ENCODE results near the gene SIGLEC1. TPM values are rescaled to one million over a fixed set of nuclear protein-coding genes. Genes with fewer than 3 reads are reported as not detected.

Gene SIGLEC1
- total RNA-seq, 1 experiment from 2014 or later, result 0.17 TPM

GRCh38 chr20:3753501-3754275, 41.3 kb upstream of the SIGLEC1 start:
- H3K9ac ChIP-seq (ENCODE audit: low read length), result no peak overlapping the region
- TF ChIP-seq CBX3 (IDR thresholded peaks at IDR 0.05; ENCODE audit: low read depth) (no peak), TCF7L2 (IDR thresholded peaks at IDR 0.05; ENCODE audit: borderline replicate concordance, extremely low read depth, insufficient read depth, insufficient read length) (no peak), EGR1 (IDR thresholded peaks at IDR 0.05; ENCODE audit: low read depth) (no peak), ZBTB33 (IDR thresholded peaks at IDR 0.05; ENCODE audit: extremely low read depth, insufficient replicate concordance, low read length) (no peak), YY1 (IDR thresholded peaks at IDR 0.05; ENCODE audit: extremely low read depth, insufficient replicate concordance, low read depth, low read length) (no peak), RAD21 (IDR thresholded peaks at IDR 0.05; ENCODE audit: low read depth) (no peak), MAX (IDR thresholded peaks at IDR 0.05) (no peak), ZNF274 (IDR thresholded peaks at IDR 0.05; ENCODE audit: low read depth, low read length) (no peak), ELF1 (IDR thresholded peaks at IDR 0.05; ENCODE audit: borderline replicate concordance, low read depth) (no peak), SRF (IDR thresholded peaks at IDR 0.05; ENCODE audit: low read depth) (no peak), EZH2phosphoT487 (IDR thresholded peaks at IDR 0.05; ENCODE audit: borderline replicate concordance) (no peak), POLR2AphosphoS5 (IDR thresholded peaks at IDR 0.05; ENCODE audit: low read depth, low read length) (no peak), FOSL1 (IDR thresholded peaks at IDR 0.05; ENCODE audit: low read depth) (no peak), REST (IDR thresholded peaks at IDR 0.05; ENCODE audit: low read depth) (no peak)
- ATAC-seq (no peak), DNase-seq (ENCODE audit: low read depth, low spot score) (no peak)
- H3K9me3 ChIP-seq (ENCODE audit: control insufficient read depth in 1 of 2, insufficient read depth in 1 of 2, low read depth in 1 of 2, low read length in 2 of 2), result no peaks in the 10 kb centered on the region
- BruUV-seq (replicated peaks), result TSS peak; percentile 71
- H3K79me2 ChIP-seq (ENCODE audit: insufficient read depth, low read length), result peaks cover 2% of the 10 kb centered on the region; the same call in 1 of the 2 replicates
- ChIA-PET RAD21 (ENCODE audit: low non-redundant PET in 1 of 2, low total read pairs in 2 of 2, uncharacterized antibody in 2 of 2, unreplicated experiment in 2 of 2) (interaction anchor here in 1 of 2 experiments (0.9 to 1.7 kb wide), 2 partner anchors 65 to 101 kb away, joined by 3 read pairs; no protein-coding TSS in a partner anchor), CTCF (interaction anchor here (1.0 to 1.8 kb wide), 7 partner anchors 9 to 101 kb away, joined by 3 to 8 read pairs (median 4); partner anchors contain the start of genes CENPB and SPEF1), POLR2A (no interaction called here)
- intact Hi-C loops (cut with micrococcal nuclease), result no loop called here
- H2AFZ ChIP-seq (ENCODE audit: low read depth, low read length, poor library complexity, severe bottlenecking), result no peak overlapping the region
- H3K36me3 ChIP-seq (ENCODE audit: control insufficient read depth in 1 of 2, insufficient read depth in 2 of 2, low read length in 2 of 2), result peaks cover 6 to 33% of the 10 kb centered on the region in 2 experiments; a peak in 3 of 4 replicates
- H3K4me3 ChIP-seq (replicated peaks in 1 of 2; ENCODE audit: low read depth in 1 of 2, low read length in 2 of 2), result no peak overlapping the region
- no peak overlapping the region for H3K4me2 ChIP-seq (ENCODE audit: low read length)
- H3K27me3 ChIP-seq (ENCODE audit: insufficient read depth, low read length), result no peaks in the 10 kb centered on the region
- no peak overlapping the region for H3K27ac ChIP-seq (ENCODE audit: low read depth, low read length)
- no peaks in the 10 kb centered on the region for H4K20me1 ChIP-seq (ENCODE audit: insufficient read depth)
- no peaks in the 10 kb centered on the region for H3K9me2 ChIP-seq (ENCODE audit: insufficient read depth)
- peaks cover 0 to 8% of the 10 kb centered on the region in 2 experiments; a peak in 1 of 4 replicates for H3K4me1 ChIP-seq (ENCODE audit: control insufficient read depth in 1 of 2, insufficient read depth in 2 of 2, low read length in 2 of 2)
